Suprapubic skin (tissue), 3 donors: Measurements from ENCODE around the gene ADAMTS2.

Experiments
- POLR2A ChIP-seq, 2 donors: fragments of 450-650 bp; IDR thresholded peaks; one replicate each; pipeline ENCODE4 v1.6.1; 2017; ENCODE audit warnings: antibody characterized with exemption in 2 of 2, mild to moderate bottlenecking in 2 of 2, moderate library complexity in 2 of 2
- TF ChIP-seq, protein P1 (sequence below), 2 donors: fragments of 200-600 bp in 1 of 2; fragments of 450-650 bp in 1 of 2; sonication (generic) in 1 of 2; IDR thresholded peaks; one replicate each; pipeline ENCODE4 v1.5.1; 2016 to 2019; ENCODE audit warnings: antibody characterized with exemption in 2 of 2, mild to moderate bottlenecking in 1 of 2, moderate library complexity in 1 of 2

GRCh38 chr5:179263391-179264052, 81.7 kb downstream of the ADAMTS2 start:
- TF ChIP-seq, protein P1, sequence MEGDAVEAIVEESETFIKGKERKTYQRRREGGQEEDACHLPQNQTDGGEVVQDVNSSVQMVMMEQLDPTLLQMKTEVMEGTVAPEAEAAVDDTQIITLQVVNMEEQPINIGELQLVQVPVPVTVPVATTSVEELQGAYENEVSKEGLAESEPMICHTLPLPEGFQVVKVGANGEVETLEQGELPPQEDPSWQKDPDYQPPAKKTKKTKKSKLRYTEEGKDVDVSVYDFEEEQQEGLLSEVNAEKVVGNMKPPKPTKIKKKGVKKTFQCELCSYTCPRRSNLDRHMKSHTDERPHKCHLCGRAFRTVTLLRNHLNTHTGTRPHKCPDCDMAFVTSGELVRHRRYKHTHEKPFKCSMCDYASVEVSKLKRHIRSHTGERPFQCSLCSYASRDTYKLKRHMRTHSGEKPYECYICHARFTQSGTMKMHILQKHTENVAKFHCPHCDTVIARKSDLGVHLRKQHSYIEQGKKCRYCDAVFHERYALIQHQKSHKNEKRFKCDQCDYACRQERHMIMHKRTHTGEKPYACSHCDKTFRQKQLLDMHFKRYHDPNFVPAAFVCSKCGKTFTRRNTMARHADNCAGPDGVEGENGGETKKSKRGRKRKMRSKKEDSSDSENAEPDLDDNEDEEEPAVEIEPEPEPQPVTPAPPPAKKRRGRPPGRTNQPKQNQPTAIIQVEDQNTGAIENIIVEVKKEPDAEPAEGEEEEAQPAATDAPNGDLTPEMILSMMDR (IDR thresholded peaks at IDR 0.05): no peak
- TF ChIP-seq POLR2A (IDR thresholded peaks at IDR 0.05): no peak
